ENCODE measurements around the gene HILPDA.
A peak's percentile ranks its signal among the peaks of the same experiment; 100 is the strongest.

HILPDA gene

GRCh38 chr7:128417071-128417470 lies 38.6 kb upstream of the HILPDA start:
- Histone ChIP-seq H3K4me3 (ENCODE audit: low read depth, low read length) (no peak overlapping the region), H3K36me3 (ENCODE audit: control insufficient read depth, insufficient read depth, low read length) (no peaks in the 10 kb centered on the region), H2AFZ (no peak overlapping the region), H3K27ac (no peak overlapping the region), H3K4me1 (peaks cover 3% of the 10 kb centered on the region), H3K79me2 (no peaks in the 10 kb centered on the region), H3K9ac (no peak overlapping the region), H3K4me2 (ENCODE audit: low read length) (no peak overlapping the region), H3K9me3 (ENCODE audit: control insufficient read depth, low read length) (no peaks in the 10 kb centered on the region), H3K27me3 (ENCODE audit: control insufficient read depth, insufficient read depth, low read length) (no peaks in the 10 kb centered on the region)
- TF ChIP-seq, protein P1, sequence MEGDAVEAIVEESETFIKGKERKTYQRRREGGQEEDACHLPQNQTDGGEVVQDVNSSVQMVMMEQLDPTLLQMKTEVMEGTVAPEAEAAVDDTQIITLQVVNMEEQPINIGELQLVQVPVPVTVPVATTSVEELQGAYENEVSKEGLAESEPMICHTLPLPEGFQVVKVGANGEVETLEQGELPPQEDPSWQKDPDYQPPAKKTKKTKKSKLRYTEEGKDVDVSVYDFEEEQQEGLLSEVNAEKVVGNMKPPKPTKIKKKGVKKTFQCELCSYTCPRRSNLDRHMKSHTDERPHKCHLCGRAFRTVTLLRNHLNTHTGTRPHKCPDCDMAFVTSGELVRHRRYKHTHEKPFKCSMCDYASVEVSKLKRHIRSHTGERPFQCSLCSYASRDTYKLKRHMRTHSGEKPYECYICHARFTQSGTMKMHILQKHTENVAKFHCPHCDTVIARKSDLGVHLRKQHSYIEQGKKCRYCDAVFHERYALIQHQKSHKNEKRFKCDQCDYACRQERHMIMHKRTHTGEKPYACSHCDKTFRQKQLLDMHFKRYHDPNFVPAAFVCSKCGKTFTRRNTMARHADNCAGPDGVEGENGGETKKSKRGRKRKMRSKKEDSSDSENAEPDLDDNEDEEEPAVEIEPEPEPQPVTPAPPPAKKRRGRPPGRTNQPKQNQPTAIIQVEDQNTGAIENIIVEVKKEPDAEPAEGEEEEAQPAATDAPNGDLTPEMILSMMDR (IDR thresholded peaks at IDR 0.05): no peak

GRCh38 chr7:128419257-128419656 lies 36.4 kb upstream of the HILPDA start:
- Histone ChIP-seq H3K79me2 (no peaks in the 10 kb centered on the region), H3K4me3 (ENCODE audit: low read depth, low read length) (no peak overlapping the region), H3K4me1 (peaks cover 3% of the 10 kb centered on the region), H3K27ac (no peak overlapping the region), H3K27me3 (ENCODE audit: control insufficient read depth, insufficient read depth, low read length) (no peaks in the 10 kb centered on the region), H3K9me3 (ENCODE audit: control insufficient read depth, low read length) (no peaks in the 10 kb centered on the region), H3K9ac (no peak overlapping the region), H3K4me2 (ENCODE audit: low read length) (no peak overlapping the region), H3K36me3 (ENCODE audit: control insufficient read depth, insufficient read depth, low read length) (no peaks in the 10 kb centered on the region), H2AFZ (no peak overlapping the region)
- TF ChIP-seq, protein P1 (IDR thresholded peaks at IDR 0.05): no peak

- no peak overlapping the region for H3K4me2 ChIP-seq (ENCODE audit: low read length)
- no peaks in the 10 kb centered on the region for H3K9me3 ChIP-seq (ENCODE audit: control insufficient read depth, low read length)
- no peak overlapping the region for H3K4me3 ChIP-seq (ENCODE audit: low read depth, low read length)
- TF ChIP-seq, protein P1 (IDR thresholded peaks at IDR 0.05): no peak
- no peaks in the 10 kb centered on the region for H3K79me2 ChIP-seq
- peaks cover 3% of the 10 kb centered on the region for H3K4me1 ChIP-seq
- H2AFZ ChIP-seq: peak overlapping the region; percentile 67
- H3K36me3 ChIP-seq (ENCODE audit: control insufficient read depth, insufficient read depth, low read length): no peaks in the 10 kb centered on the region
- no peak overlapping the region for H3K27ac ChIP-seq
- no peak overlapping the region for H3K9ac ChIP-seq
- H3K27me3 ChIP-seq (ENCODE audit: control insufficient read depth, insufficient read depth, low read length): no peaks in the 10 kb centered on the region
Measured at GRCh38 chr7:128420773-128421172, 34.9 kb upstream of the HILPDA start.

- Histone ChIP-seq H3K36me3 (ENCODE audit: control insufficient read depth, insufficient read depth, low read length) (no peaks in the 10 kb centered on the region), H3K4me3 (ENCODE audit: low read depth, low read length) (no peak overlapping the region), H2AFZ (no peak overlapping the region), H3K4me2 (ENCODE audit: low read length) (no peak overlapping the region), H3K9ac (no peak overlapping the region), H3K79me2 (no peaks in the 10 kb centered on the region), H3K27me3 (ENCODE audit: control insufficient read depth, insufficient read depth, low read length) (no peaks in the 10 kb centered on the region), H3K9me3 (ENCODE audit: control insufficient read depth, low read length) (no peaks in the 10 kb centered on the region), H3K27ac (no peak overlapping the region), H3K4me1 (peaks cover 3% of the 10 kb centered on the region)
- TF ChIP-seq, protein P1 (IDR thresholded peaks at IDR 0.05): no peak
Measured at GRCh38 chr7:128421384-128421783, 34.3 kb upstream of the HILPDA start.

DNA sequence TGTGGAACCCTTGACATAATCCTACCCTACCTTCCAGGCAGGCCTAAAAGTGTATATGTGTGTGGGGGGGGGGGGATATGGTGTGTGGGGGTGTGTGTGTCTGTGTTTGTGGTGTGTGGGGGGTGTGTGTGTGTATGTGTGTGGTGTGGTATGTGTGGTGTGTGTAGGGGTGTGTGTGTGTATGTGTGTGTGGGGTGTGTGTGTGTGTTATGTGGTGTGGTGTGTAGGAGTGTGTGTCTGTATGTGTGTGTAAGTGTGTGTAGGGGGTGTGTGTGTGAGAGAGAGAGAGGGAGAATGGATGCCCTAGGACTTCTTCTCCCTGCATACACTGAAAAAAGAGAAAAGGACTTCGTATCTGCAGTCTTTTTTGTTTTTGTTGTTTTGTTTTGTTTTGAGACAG lies 33.6 kb upstream of the HILPDA start:
- Histone ChIP-seq H2AFZ (no peak overlapping the region), H3K36me3 (ENCODE audit: control insufficient read depth, insufficient read depth, low read length) (no peaks in the 10 kb centered on the region), H3K27me3 (ENCODE audit: control insufficient read depth, insufficient read depth, low read length) (no peaks in the 10 kb centered on the region), H3K27ac (no peak overlapping the region), H3K4me2 (ENCODE audit: low read length) (no peak overlapping the region), H3K4me3 (ENCODE audit: low read depth, low read length) (no peak overlapping the region), H3K9ac (no peak overlapping the region), H3K4me1 (peaks cover 3% of the 10 kb centered on the region), H3K79me2 (no peaks in the 10 kb centered on the region), H3K9me3 (ENCODE audit: control insufficient read depth, low read length) (no peaks in the 10 kb centered on the region)
- TF ChIP-seq, protein P1 (IDR thresholded peaks at IDR 0.05): no peak

Data from parathyroid adenoma (tissue), 2 donors.